ENCODE data around the gene ZNF526.

ZNF526 gene

DNA sequence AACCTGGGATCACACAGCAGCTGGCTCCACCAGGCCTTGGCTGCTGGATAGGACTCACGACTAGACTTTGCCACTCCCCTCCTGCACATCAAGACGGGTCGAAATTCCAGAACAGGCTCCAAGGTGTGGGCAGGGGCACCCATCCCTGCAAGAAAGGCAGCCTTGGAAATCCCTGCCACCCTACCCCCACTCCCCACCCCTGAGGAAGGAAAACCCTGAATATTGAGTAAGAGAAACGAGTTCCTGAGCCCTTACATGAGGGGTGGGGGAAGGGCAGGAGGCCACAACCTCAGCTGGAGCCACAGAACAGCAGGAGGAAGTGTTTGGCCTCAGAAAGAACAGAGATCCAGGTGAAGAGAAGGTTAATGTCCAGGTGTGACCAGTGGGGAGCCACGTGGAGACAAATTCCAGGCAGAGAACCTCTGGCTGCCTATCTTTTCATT, 22.7 kb upstream of the ZNF526 start:
- TF ChIP-seq, protein P1, sequence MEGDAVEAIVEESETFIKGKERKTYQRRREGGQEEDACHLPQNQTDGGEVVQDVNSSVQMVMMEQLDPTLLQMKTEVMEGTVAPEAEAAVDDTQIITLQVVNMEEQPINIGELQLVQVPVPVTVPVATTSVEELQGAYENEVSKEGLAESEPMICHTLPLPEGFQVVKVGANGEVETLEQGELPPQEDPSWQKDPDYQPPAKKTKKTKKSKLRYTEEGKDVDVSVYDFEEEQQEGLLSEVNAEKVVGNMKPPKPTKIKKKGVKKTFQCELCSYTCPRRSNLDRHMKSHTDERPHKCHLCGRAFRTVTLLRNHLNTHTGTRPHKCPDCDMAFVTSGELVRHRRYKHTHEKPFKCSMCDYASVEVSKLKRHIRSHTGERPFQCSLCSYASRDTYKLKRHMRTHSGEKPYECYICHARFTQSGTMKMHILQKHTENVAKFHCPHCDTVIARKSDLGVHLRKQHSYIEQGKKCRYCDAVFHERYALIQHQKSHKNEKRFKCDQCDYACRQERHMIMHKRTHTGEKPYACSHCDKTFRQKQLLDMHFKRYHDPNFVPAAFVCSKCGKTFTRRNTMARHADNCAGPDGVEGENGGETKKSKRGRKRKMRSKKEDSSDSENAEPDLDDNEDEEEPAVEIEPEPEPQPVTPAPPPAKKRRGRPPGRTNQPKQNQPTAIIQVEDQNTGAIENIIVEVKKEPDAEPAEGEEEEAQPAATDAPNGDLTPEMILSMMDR (conservative IDR thresholded peaks at IDR 0.05): no peak
- TF ChIP-seq ZFX (IDR thresholded peaks at IDR 0.05): no peak
- H3K27ac ChIP-seq: no peak overlapping the region

DNA sequence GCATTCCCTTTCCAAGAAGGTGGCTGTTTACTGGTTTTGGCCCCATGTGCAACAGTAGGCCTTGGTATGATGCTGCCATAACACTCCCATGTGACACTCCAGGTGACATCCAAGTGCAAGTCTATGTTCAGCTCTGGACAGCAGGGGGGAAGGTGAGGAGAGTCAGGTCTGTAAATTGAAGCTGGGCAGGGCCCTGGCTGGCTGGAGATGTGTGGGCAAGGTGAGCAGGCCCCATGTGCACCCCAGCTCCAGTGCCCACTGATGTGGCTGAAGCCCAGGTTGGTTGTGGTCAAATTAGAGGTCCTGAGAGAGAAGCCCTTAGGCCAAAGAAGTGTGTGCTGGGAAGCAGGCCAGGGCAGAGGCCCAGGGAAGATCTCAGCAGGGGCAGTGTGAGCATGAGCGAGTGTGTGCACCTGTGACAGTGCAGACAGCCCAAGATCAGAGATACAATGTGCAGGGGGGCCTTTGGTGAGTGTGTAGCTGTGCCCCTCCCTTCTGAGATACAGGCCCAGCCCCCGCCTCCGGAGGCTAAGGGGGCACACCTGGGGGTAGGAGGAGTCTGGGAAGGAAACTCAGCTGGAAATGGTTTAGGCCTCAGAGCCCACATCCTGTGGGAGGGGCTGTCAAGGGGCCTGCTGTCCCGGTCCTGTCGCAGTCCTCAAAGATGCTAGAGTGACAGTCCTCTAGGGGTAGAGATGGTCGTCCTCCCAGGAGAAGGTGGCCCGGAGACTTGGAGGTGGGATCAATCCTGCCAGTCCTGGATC, 21.3 kb upstream of the ZNF526 start:
- H3K27ac ChIP-seq: no peak overlapping the region
- TF ChIP-seq, protein P1 (conservative IDR thresholded peaks at IDR 0.05): no peak
- no peak for TF ChIP-seq ZFX (IDR thresholded peaks at IDR 0.05)

DNA sequence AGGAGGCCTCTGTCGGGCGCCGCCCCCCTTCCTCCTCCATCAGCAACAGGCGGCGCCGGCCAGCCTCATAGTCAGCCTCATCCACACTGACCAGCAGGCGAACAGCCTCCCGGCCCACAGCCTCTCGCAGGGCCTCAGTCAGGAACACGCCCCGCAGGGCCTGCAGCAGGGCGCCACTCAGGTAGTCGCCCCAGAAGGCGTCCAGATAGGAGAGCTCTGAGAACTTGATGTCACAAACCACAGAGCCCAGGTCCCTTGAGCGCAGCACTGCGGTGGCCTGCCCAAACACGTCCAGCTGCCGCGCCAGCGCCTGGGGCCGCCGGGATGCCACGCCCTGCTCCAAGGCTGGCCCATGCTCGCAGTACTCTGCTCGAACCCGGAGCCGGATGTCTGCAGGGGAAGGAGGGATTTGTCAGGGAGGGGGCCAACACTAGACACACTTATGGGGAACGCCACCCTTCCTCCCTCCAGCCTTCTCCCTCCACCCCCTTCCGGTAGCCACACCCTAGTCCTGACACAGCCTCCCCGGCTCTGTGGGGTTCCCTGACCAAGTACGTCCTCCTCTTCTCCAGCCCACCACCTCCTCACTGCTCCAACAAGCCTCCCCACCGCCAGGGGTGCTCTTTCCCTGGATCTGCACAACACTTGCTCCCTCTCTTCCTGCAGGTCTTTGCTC, 20.5 kb upstream of the ZNF526 start:
- no peak overlapping the region for H3K27ac ChIP-seq
- TF ChIP-seq ZFX (IDR thresholded peaks at IDR 0.05): no peak
- TF ChIP-seq, protein P1 (conservative IDR thresholded peaks at IDR 0.05): no peak

DNA sequence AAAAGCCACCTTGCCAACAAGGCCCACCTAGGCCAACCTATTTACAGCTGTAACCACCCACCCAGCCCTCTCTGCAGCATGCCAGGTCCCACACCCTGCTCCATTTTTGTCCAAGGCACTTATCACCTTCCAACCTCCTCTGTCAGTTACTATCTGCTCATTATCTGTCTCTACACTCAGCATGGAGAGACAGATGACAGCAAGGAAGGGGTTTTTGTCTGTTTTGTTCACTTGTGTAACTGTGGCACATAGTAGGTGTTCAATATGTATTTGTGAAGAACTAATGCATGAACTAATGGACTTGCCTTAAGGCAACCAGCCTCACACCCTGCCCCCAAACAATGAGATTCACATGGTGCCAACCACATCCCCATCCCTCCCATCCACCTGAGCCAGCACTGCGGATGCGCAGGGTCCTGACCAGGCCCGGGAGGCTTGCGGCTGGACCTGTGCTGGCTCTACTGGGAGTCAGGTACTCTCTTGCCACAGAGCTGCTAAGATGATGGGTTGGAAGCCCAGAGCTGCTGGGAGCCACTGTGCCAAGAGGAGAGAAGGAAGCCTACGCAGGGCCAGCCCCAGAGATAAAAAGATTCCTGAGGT, 19.9 kb upstream of the ZNF526 start:
- TF ChIP-seq, protein P1 (conservative IDR thresholded peaks at IDR 0.05): no peak
- no peak for TF ChIP-seq ZFX (IDR thresholded peaks at IDR 0.05)
- no peak overlapping the region for H3K27ac ChIP-seq

DNA sequence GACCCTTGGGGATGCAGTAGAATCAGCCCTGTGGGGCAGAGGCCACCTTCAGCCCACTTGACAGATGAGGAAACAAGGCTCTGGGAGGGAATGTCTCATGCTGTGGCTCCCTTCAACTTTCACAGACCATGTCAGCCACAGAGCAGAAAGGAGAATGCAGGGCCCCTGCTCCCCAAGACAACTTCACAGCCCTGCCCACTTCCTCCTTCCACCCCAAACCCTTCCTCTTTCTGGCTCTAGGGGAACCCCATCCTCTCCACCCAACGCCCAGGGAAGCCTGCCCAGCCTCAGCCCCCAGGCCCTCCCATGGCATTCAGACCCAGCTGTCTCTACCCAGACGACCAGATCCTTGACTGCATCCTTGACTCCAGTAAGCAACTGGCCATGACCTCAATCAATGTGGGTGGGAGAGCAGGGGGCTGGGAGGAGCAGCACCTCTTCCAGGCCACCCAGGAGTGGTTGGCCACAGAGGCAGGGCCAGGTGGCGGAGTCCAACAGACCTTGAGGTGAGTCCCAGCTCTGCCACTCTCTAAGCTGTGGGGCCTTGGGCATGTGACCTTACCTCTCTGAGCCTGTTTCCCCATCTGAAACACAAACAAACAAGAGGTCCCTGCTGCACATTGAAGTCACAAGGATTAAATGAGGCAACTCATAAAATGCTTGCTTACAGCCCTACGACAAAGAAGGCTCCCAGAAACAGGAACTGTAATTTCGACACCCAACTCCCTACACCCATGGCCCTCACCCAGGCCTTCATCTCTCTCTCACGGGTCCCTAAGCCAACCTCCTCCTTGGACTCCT, 18.4 kb upstream of the ZNF526 start:
- no peak overlapping the region for H3K27ac ChIP-seq
- TF ChIP-seq ZFX (IDR thresholded peaks at IDR 0.05): no peak
- TF ChIP-seq, protein P1 (conservative IDR thresholded peaks at IDR 0.05): no peak

DNA sequence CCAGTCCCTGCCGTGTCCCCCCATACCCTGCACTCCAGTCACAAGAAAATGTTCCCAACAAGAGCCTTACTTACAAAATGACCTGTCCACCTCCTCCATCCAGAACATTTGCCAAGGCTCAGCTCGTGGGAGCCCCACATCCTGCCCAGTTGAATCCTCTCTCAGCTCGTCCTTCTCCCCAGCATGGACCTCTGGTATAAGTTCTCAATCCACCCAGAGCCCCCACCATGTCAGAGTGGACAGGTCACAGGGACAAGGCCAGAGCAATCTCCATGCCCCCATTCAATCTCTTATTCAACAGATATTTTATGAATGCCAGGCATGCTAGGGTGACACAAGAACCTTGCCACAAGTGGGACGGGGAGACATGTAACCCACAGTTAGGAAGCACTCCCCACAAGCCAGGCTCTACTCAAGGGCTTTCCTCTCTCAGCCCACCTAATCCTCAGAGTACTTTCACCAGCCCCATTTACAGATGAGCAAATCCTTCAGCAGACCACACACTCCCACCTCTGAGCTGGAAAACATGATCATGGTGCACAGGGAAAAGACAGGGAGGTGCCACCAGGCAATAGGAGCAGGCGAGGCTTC, 17.7 kb upstream of the ZNF526 start:
- H3K27ac ChIP-seq: no peak overlapping the region
- TF ChIP-seq, protein P1 (conservative IDR thresholded peaks at IDR 0.05): no peak
- no peak for TF ChIP-seq ZFX (IDR thresholded peaks at IDR 0.05)
